Raji (cell line): ENCODE measurements around the gene TNS1.

Experiments used
- POLR2A ChIP-seq: IDR thresholded peaks from 2 replicates; pipeline ENCODE4 v1.6.1; 2011; ENCODE audit warnings: low read depth, low read length, control low read depth; ENCODE audit not compliant: insufficient read depth

TNS1 gene

GRCh38 chr2:218031771-218032257, 29.0 kb upstream of the TNS1 start:
- TF ChIP-seq POLR2A: no peak

- TF ChIP-seq POLR2A: no peak
These were observed 28.5 kb upstream of the TNS1 start for GRCh38 chr2:218031261-218031660.

GRCh38 chr2:218030409-218031195, 27.8 kb upstream of the TNS1 start:
- TF ChIP-seq POLR2A: no peak

- no peak for TF ChIP-seq POLR2A
These were observed 26.9 kb upstream of the TNS1 start for GRCh38 chr2:218029366-218030360.

GRCh38 chr2:218028562-218029348, 26.0 kb upstream of the TNS1 start:
- TF ChIP-seq POLR2A: no peak

- no peak for TF ChIP-seq POLR2A
These were observed 25.3 kb upstream of the TNS1 start for GRCh38 chr2:218028189-218028495.

- TF ChIP-seq POLR2A: no peak
These were observed 24.8 kb upstream of the TNS1 start for GRCh38 chr2:218027426-218028188.

- TF ChIP-seq POLR2A: no peak
These were observed 24.1 kb upstream of the TNS1 start for GRCh38 chr2:218026676-218027425.

- no peak for TF ChIP-seq POLR2A
These were observed 23.4 kb upstream of the TNS1 start for GRCh38 chr2:218026244-218026643.

GRCh38 chr2:218024871-218025270, 22.1 kb upstream of the TNS1 start:
- TF ChIP-seq POLR2A: no peak

GRCh38 chr2:218024336-218024735, 21.5 kb upstream of the TNS1 start:
- TF ChIP-seq POLR2A: no peak

GRCh38 chr2:218023636-218024035, 20.8 kb upstream of the TNS1 start:
- TF ChIP-seq POLR2A: no peak

- TF ChIP-seq POLR2A: no peak
These were observed 20.2 kb upstream of the TNS1 start for GRCh38 chr2:218022851-218023530.
